KMS-11 (cell line): Measurements from ENCODE around the gene JAG1.

Experiments
- H2AFZ ChIP-seq: fragments of 200-600 bp; sonication (generic); 2 replicates; pipeline ENCODE4 v1.6.1; 2016; ENCODE audit warnings: antibody characterized with exemption, mixed run types, low read depth
- H3K27ac ChIP-seq: fragments of 200-600 bp; sonication (generic); 2 replicates; pipeline ENCODE4 v1.6.1; 2016; ENCODE audit warnings: mild to moderate bottlenecking, mixed run types
- H3K27me3 ChIP-seq: fragments of 200-600 bp; sonication (generic); 2 replicates; pipeline ENCODE4 v1.6.1; 2017; ENCODE audit warnings: mild to moderate bottlenecking, low read depth, mixed run types, moderate library complexity; ENCODE audit not compliant: insufficient read depth
- H3K36me3 ChIP-seq: fragments of 200-600 bp; sonication (generic); 2 replicates; pipeline ENCODE4 v1.6.1; 2017; ENCODE audit warnings: mild to moderate bottlenecking, mixed run types; ENCODE audit not compliant: insufficient read depth
- H3K4me1 ChIP-seq: fragments of 200-600 bp; sonication (generic); 2 replicates; pipeline ENCODE4 v1.6.1; 2016; ENCODE audit warnings: mild to moderate bottlenecking, low read depth, mixed run types; ENCODE audit not compliant: poor library complexity, severe bottlenecking
- H3K4me2 ChIP-seq: fragments of 200-600 bp; sonication (generic); 2 replicates; pipeline ENCODE4 v1.7.0; 2016; ENCODE audit warnings: mild to moderate bottlenecking, mixed run types
- H3K4me3 ChIP-seq: fragments of 200-600 bp; sonication (generic); IDR thresholded peaks from 2 replicates; pipeline ENCODE4 v1.6.1; 2017; ENCODE audit warnings: low read depth, low read length, mixed read lengths; ENCODE audit not compliant: insufficient read depth
- H3K79me2 ChIP-seq: fragments of 200-600 bp; sonication (generic); 2 replicates; pipeline ENCODE4 v1.6.1; 2016; ENCODE audit warnings: low read depth, mixed run types; ENCODE audit not compliant: insufficient read depth
- H3K9ac ChIP-seq: fragments of 200-600 bp; sonication (generic); 2 replicates; pipeline ENCODE4 v1.6.1; 2016; ENCODE audit warnings: mild to moderate bottlenecking, mixed run types
- H4K20me1 ChIP-seq: fragments of 200-600 bp; sonication (generic); 2 replicates; pipeline ENCODE4 v1.6.1; 2016; ENCODE audit warnings: mild to moderate bottlenecking, mixed run types; ENCODE audit not compliant: insufficient read depth
- CTCF ChIP-seq: fragments of 200-600 bp; sonication (generic); conservative IDR thresholded peaks from 2 replicates; pipeline ENCODE4 v1.6.1; 2017; ENCODE audit warnings: low read depth, mild to moderate bottlenecking, antibody characterized with exemption, low read length, moderate library complexity, mixed read lengths

JAG1 gene

GRCh38 chr20:10696650-10697049, 22.9 kb upstream of the JAG1 start:
- Histone ChIP-seq H3K4me2 (no peak overlapping the region), H3K36me3 (no peaks in the 10 kb centered on the region), H3K9ac (no peak overlapping the region), H3K4me1 (no peaks in the 10 kb centered on the region), H3K27ac (no peak overlapping the region), H4K20me1 (no peaks in the 10 kb centered on the region), H3K4me3 (no peak overlapping the region), H3K27me3 (no peaks in the 10 kb centered on the region), H3K79me2 (no peaks in the 10 kb centered on the region), H2AFZ (no peak overlapping the region)
- peak; percentile 41; the same call in 1 of the 2 replicates for TF ChIP-seq CTCF

DNA sequence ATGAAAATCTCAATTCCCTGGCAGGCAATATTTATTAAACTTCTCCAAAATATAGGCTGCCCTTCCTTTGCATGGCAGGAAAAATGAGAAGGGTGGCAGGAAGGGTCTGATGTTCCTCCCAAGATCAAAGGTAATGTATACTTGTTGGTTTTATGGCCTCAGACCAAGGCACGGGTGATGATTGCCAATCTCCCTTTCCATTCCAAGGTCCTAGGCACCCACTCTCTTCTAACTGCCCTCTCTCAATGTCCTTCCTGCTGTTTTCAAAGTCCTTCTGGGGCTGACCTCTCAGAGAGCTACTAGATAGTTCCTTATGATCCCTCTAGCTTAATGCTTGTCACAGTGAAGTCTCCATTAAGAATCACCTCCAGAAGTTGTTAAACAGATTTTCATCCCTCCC, 15.6 kb upstream of the JAG1 start:
- Histone ChIP-seq H3K4me1 (no peaks in the 10 kb centered on the region), H3K4me3 (no peak overlapping the region), H3K4me2 (no peak overlapping the region), H2AFZ (no peak overlapping the region), H3K79me2 (no peaks in the 10 kb centered on the region), H4K20me1 (no peaks in the 10 kb centered on the region), H3K36me3 (no peaks in the 10 kb centered on the region), H3K27me3 (no peaks in the 10 kb centered on the region), H3K9ac (no peak overlapping the region), H3K27ac (no peak overlapping the region)
- no peak for TF ChIP-seq CTCF

DNA sequence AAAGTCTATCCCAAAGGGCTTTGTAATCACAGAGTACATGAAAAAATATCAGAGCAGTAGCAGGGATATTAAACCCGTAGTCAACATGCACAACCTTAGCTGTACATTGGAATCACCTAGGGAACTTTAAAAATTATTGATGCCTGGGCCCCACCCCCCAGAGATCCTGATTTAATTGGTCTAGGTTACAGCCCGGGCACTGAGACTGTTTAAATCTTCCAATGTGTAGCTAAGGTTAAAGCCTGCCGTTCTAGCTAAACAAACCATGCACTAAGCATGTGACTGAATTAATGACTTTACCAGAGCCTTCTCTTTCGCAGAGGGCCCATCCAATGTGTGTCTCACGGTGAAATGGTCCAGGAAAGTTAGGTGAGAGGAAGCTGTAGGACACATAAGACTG, 14.1 kb upstream of the JAG1 start:
- no peak overlapping the region for H3K27ac ChIP-seq
- no peaks in the 10 kb centered on the region for H3K27me3 ChIP-seq
- no peaks in the 10 kb centered on the region for H3K79me2 ChIP-seq
- H2AFZ ChIP-seq: no peak overlapping the region
- no peaks in the 10 kb centered on the region for H4K20me1 ChIP-seq
- H3K9ac ChIP-seq: no peak overlapping the region
- no peak overlapping the region for H3K4me2 ChIP-seq
- no peak for TF ChIP-seq CTCF
- no peaks in the 10 kb centered on the region for H3K4me1 ChIP-seq
- H3K36me3 ChIP-seq: no peaks in the 10 kb centered on the region
- no peak overlapping the region for H3K4me3 ChIP-seq

GRCh38 chr20:10686356-10687133, 12.7 kb upstream of the JAG1 start:
- no peak overlapping the region for H2AFZ ChIP-seq
- H3K27me3 ChIP-seq: no peaks in the 10 kb centered on the region
- H3K9ac ChIP-seq: no peak overlapping the region
- no peak overlapping the region for H3K4me3 ChIP-seq
- no peak overlapping the region for H3K27ac ChIP-seq
- H3K79me2 ChIP-seq: no peaks in the 10 kb centered on the region
- H3K4me1 ChIP-seq: no peaks in the 10 kb centered on the region
- no peak for TF ChIP-seq CTCF
- no peaks in the 10 kb centered on the region for H3K36me3 ChIP-seq
- H4K20me1 ChIP-seq: no peaks in the 10 kb centered on the region
- no peak overlapping the region for H3K4me2 ChIP-seq
